B cell (primary cell): ENCODE results near the gene CORO1C. TPM values are rescaled to one million over a fixed set of nuclear protein-coding genes. Genes with fewer than 3 reads are reported as not detected.

Source experiments
- ATAC-seq: fragments of 200-7000 bp; cut with Tn5 transposase; one replicate; pipeline ENCODE4 v1.10.0; 2021; ENCODE audit warnings: low read depth, mild to moderate bottlenecking, moderate number of reproducible peaks, moderate library complexity
- CTCF ChIA-PET: fragments of 350-600 bp; sonication (Branson Sonifier 250); formaldehyde crosslinking; loops from one replicate; lab custom pipeline; 2021; ENCODE audit warnings: antibody characterized with exemption, inconsistent platforms; lab: Charles Lee
- POLR2A ChIA-PET: fragments of 350-600 bp; sonication (Branson Sonifier 250); formaldehyde crosslinking; loops from one replicate; lab custom pipeline; 2021; ENCODE audit warnings: antibody characterized with exemption; lab: Charles Lee
- DNase-seq: peaks from one replicate; pipeline ENCODE4 v3.0.0; 2013
- H2AFZ ChIP-seq: 2 replicates; pipeline ENCODE4 v1.6.1; 2012; ENCODE audit warnings: mild to moderate bottlenecking, low read depth, low read length; ENCODE audit not compliant: insufficient read depth, poor library complexity, severe bottlenecking
- H3K27ac ChIP-seq, 2 donors: 1 replicate in 1 of 2; 2 replicates in 1 of 2; pipeline ENCODE4 v1.5.1; 2012 to 2013; ENCODE audit warnings: low read length in 2 of 2, mild to moderate bottlenecking in 2 of 2, moderate library complexity in 1 of 2
- H3K27me3 ChIP-seq, 4 experiments: fragments of 200-600 bp in 1 of 4; sonication (generic) in 1 of 4; replicated peaks in 1 of 4; 1 replicate in 2 of 4; 2 replicates in 2 of 4; pipeline versions ENCODE4 v1.6.1 to v1.7.0; 2013 to 2016; ENCODE audit warnings: low read length in 3 of 4, mild to moderate bottlenecking in 2 of 4, mixed read lengths in 1 of 4, moderate library complexity in 1 of 4; ENCODE audit not compliant: insufficient read depth in 4 of 4, control insufficient read depth in 3 of 4; ENCODE audit errors: control extremely low read depth in 1 of 4
- H3K36me3 ChIP-seq, 2 experiments: replicated peaks in 1 of 2; 1 replicate in 1 of 2; 2 replicates in 1 of 2; pipeline versions ENCODE4 v1.6.1 to v1.7.1; 2013; ENCODE audit warnings: low read length in 1 of 2; ENCODE audit not compliant: insufficient read depth in 2 of 2, control insufficient read depth in 1 of 2; ENCODE audit errors: control extremely low read depth in 1 of 2, extremely low read depth in 1 of 2
- H3K4me1 ChIP-seq, 2 donors: fragments of 200-600 bp in 1 of 2; sonication (generic) in 1 of 2; 1 replicate in 1 of 2; 2 replicates in 1 of 2; pipeline versions ENCODE4 v1.5.1 to v1.6.1; 2013 to 2017; ENCODE audit warnings: low read length in 2 of 2; ENCODE audit not compliant: control insufficient read depth in 2 of 2, insufficient read depth in 2 of 2
- H3K4me2 ChIP-seq: replicated peaks from 2 replicates; pipeline ENCODE3; 2012; ENCODE audit warnings: mild to moderate bottlenecking, low read depth, low read length; ENCODE audit not compliant: poor library complexity, severe bottlenecking
- H3K4me3 ChIP-seq, 5 experiments: fragments of 200-600 bp in 1 of 5; sonication (generic) in 1 of 5; 1 replicate in 3 of 5; 2 replicates in 2 of 5; pipeline versions ENCODE4 v1.5.1 to v1.7.0; 2011 to 2016; ENCODE audit warnings: low read length in 4 of 5, mild to moderate bottlenecking in 4 of 5, low read depth in 2 of 5, control low read depth in 1 of 5, moderate library complexity in 1 of 5; ENCODE audit not compliant: insufficient read depth in 1 of 5; ENCODE audit errors: control extremely low read depth in 1 of 5, extremely low read depth in 1 of 5
- H3K79me2 ChIP-seq: fragments of 200-600 bp; sonication (generic); one replicate; pipeline ENCODE4 v1.6.0; 2016; ENCODE audit warnings: low read length; ENCODE audit not compliant: control insufficient read depth, insufficient read depth
- H3K9ac ChIP-seq: fragments of 200-600 bp; sonication (generic); 2 replicates; pipeline ENCODE4 v1.6.1; 2017; ENCODE audit warnings: mild to moderate bottlenecking, low read length, moderate library complexity
- H3K9me3 ChIP-seq, 3 donors: one replicate each; pipeline versions ENCODE4 v1.6.1 to v1.7.1; 2013; ENCODE audit warnings: low read length in 2 of 3; ENCODE audit not compliant: control insufficient read depth in 2 of 3, insufficient read depth in 1 of 3; ENCODE audit errors: control extremely low read depth in 1 of 3
- H4K20me1 ChIP-seq: 2 replicates; pipeline ENCODE4 v1.6.0; 2012; ENCODE audit warnings: mild to moderate bottlenecking, low read length; ENCODE audit not compliant: insufficient read depth, control insufficient read depth, poor library complexity, severe bottlenecking
- H3K27ac Mint-ChIP-seq: one replicate; pipeline ENCODE4 v1.8.0; 2021; ENCODE audit warnings: mixed read lengths
- H3K27me3 Mint-ChIP-seq: one replicate; pipeline ENCODE4 v1.8.0; 2021; ENCODE audit warnings: mixed read lengths
- H3K4me1 Mint-ChIP-seq: one replicate; pipeline ENCODE4 v1.8.0; 2021; ENCODE audit warnings: mixed read lengths
- H3K4me3 Mint-ChIP-seq: one replicate; pipeline ENCODE4 v1.8.0; 2021; ENCODE audit warnings: mixed read lengths
- H3K9me3 Mint-ChIP-seq: one replicate; pipeline ENCODE4 v1.8.0; 2022; ENCODE audit warnings: mixed read lengths; ENCODE audit not compliant: insufficient read depth
- EZH2 ChIP-seq: IDR thresholded peaks from 2 replicates; pipeline ENCODE4 v1.6.1; 2012; ENCODE audit warnings: borderline replicate concordance, low read depth, mild to moderate bottlenecking, moderate library complexity, low read length; ENCODE audit not compliant: insufficient read depth, poor library complexity, severe bottlenecking
- WGBS: methylation state at CpG from one replicate; pipeline ENCODE4 v1.1.5; 2013; ENCODE audit warnings: missing lambda C conversion rate; ENCODE audit not compliant: insufficient coverage; 5-methylcytosine and 5-hydroxymethylcytosine counted together
- intact Hi-C: fragments of 100-400 bp; cut with micrococcal nuclease; formaldehyde crosslinking; loops from one replicate; pipeline ENCODE4 v1.10.0; 2022
- polyA plus RNA-seq: library from polyadenylated mRNA; depleted of rRNA; stranded (reverse); fragments of >200 nt; gene quantifications from 2 replicates; pipeline ENCODE4 v1.2.3, GENCODE V29; 2012
- total RNA-seq, 2 donors: library from RNA; stranded (reverse); fragments of 120-200 nt in 1 of 2; gene quantifications; 1 replicate in 1 of 2; 2 replicates in 1 of 2; pipeline versions ENCODE4 v1.2.3 to v1.2.4, GENCODE V29; 2013 to 2022
- TF ChIP-seq, protein P1 (sequence below): fragments of 200-600 bp; IDR thresholded peaks from one replicate; pipeline ENCODE4 v1.8.0; 2022; ENCODE audit warnings: antibody characterized with exemption, mild to moderate bottlenecking

CORO1C gene
- total and polyA plus RNA-seq, 2 donors (not counting 1 experiment from before 2014, with no cell fraction given): 19.2 to 68.0 TPM

GRCh38 chr12:108642899-108643654 is 88.2 kb downstream of the CORO1C start:
- H3K79me2 ChIP-seq: peaks cover 17% of the 10 kb centered on the region
- ATAC-seq (no peak), DNase-seq (no peak)
- Mint-ChIP-seq H3K27ac (peak overlapping the region; percentile 89), H3K4me1 (peaks cover 88% of the 10 kb centered on the region), H3K9me3 (no peaks in the 10 kb centered on the region), H3K27me3 (no peaks in the 10 kb centered on the region), H3K4me3 (peak overlapping the region; percentile 65)
- H2AFZ ChIP-seq: no peak overlapping the region
- peaks cover 7 to 50% of the 10 kb centered on the region in 2 experiments for H3K36me3 ChIP-seq
- H4K20me1 ChIP-seq: peaks cover 8% of the 10 kb centered on the region
- no peak overlapping the region for H3K9ac ChIP-seq
- no peaks in the 10 kb centered on the region for H3K9me3 ChIP-seq
- no CpG with 5 or more reads among the region's 1 CpG for WGBS
- intact Hi-C loops: no loop called here
- no peak overlapping the region for H3K4me3 ChIP-seq
- H3K27ac ChIP-seq: peak overlapping the region; percentile 78 to 95
- ChIA-PET POLR2A (interaction anchor here (0.6 to 14.8 kb wide), 4 partner anchors 13 to 87 kb away, joined by 5 to 133 read pairs (median 7); no protein-coding TSS in a partner anchor), CTCF (interaction anchor here (1.0 to 17.3 kb wide), 6 partner anchors 10 to 161 kb away, joined by 3 to 431 read pairs (median 22); no protein-coding TSS in a partner anchor)
- peaks cover 59 to 64% of the 10 kb centered on the region in 2 donors for H3K4me1 ChIP-seq
- H3K27me3 ChIP-seq: no peaks in the 10 kb centered on the region
- TF ChIP-seq, protein P1, sequence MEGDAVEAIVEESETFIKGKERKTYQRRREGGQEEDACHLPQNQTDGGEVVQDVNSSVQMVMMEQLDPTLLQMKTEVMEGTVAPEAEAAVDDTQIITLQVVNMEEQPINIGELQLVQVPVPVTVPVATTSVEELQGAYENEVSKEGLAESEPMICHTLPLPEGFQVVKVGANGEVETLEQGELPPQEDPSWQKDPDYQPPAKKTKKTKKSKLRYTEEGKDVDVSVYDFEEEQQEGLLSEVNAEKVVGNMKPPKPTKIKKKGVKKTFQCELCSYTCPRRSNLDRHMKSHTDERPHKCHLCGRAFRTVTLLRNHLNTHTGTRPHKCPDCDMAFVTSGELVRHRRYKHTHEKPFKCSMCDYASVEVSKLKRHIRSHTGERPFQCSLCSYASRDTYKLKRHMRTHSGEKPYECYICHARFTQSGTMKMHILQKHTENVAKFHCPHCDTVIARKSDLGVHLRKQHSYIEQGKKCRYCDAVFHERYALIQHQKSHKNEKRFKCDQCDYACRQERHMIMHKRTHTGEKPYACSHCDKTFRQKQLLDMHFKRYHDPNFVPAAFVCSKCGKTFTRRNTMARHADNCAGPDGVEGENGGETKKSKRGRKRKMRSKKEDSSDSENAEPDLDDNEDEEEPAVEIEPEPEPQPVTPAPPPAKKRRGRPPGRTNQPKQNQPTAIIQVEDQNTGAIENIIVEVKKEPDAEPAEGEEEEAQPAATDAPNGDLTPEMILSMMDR: no peak
- TF ChIP-seq EZH2: no peak
- peak overlapping the region; percentile 57 for H3K4me2 ChIP-seq
